ENCODE measurements around the gene ZSWIM6. TPM values are rescaled to one million over a fixed set of nuclear protein-coding genes. Genes with fewer than 3 reads are reported as not detected.

The ZSWIM6 gene
- total RNA-seq, 2 experiments from 2014 or later = 4.4 TPM

GRCh38 chr5:61569353-61569752 is 237.3 kb downstream of the ZSWIM6 start:
- DNase-seq (no peak), ATAC-seq (no peak)
- TF ChIP-seq, protein P1, sequence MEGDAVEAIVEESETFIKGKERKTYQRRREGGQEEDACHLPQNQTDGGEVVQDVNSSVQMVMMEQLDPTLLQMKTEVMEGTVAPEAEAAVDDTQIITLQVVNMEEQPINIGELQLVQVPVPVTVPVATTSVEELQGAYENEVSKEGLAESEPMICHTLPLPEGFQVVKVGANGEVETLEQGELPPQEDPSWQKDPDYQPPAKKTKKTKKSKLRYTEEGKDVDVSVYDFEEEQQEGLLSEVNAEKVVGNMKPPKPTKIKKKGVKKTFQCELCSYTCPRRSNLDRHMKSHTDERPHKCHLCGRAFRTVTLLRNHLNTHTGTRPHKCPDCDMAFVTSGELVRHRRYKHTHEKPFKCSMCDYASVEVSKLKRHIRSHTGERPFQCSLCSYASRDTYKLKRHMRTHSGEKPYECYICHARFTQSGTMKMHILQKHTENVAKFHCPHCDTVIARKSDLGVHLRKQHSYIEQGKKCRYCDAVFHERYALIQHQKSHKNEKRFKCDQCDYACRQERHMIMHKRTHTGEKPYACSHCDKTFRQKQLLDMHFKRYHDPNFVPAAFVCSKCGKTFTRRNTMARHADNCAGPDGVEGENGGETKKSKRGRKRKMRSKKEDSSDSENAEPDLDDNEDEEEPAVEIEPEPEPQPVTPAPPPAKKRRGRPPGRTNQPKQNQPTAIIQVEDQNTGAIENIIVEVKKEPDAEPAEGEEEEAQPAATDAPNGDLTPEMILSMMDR (IDR thresholded peaks at IDR 0.05) = no peak
- Mint-ChIP-seq H3K4me3 (no peak overlapping the region), H3K36me3 (ENCODE audit: low read depth) (no peaks in the 10 kb centered on the region), H3K27me3 (no peaks in the 10 kb centered on the region), H3K4me1 (ENCODE audit: low read depth) (no peaks in the 10 kb centered on the region), H3K9me3 (no peaks in the 10 kb centered on the region), H3K27ac (no peak overlapping the region)
- intact Hi-C loops (cut with micrococcal nuclease) = no loop called here
- ChIA-PET POLR2A (no interaction called here), CTCF (no interaction called here)

DNA sequence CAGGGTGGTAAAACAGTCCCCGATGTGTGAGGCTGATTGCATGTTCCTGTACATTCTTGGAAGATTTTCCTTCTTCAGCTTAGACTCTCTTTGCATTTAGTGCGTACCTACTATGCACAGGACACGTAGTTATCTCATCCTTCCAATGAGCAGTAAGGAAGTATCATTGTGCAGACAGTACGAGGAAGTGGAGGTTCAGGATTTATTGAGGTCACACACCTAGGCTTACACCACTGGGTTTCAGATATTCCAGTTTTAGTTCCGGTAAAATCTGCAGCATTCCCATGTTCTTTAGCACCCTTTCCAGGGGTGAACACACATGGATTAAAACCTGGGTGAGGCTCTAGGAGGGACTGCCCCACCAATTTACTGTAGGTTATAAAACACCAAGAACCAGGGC is 238.7 kb downstream of the ZSWIM6 start:
- Mint-ChIP-seq H3K9me3 (no peaks in the 10 kb centered on the region), H3K4me3 (no peak overlapping the region), H3K4me1 (ENCODE audit: low read depth) (no peaks in the 10 kb centered on the region), H3K36me3 (ENCODE audit: low read depth) (no peaks in the 10 kb centered on the region), H3K27me3 (no peaks in the 10 kb centered on the region), H3K27ac (no peak overlapping the region)
- no peak for ATAC-seq
- CTCF ChIA-PET = no interaction called here
- POLR2A ChIA-PET = no interaction called here
- intact Hi-C loops (cut with micrococcal nuclease) = no loop called here
- TF ChIP-seq, protein P1 (IDR thresholded peaks at IDR 0.05) = no peak
- DNase-seq = no peak

DNA sequence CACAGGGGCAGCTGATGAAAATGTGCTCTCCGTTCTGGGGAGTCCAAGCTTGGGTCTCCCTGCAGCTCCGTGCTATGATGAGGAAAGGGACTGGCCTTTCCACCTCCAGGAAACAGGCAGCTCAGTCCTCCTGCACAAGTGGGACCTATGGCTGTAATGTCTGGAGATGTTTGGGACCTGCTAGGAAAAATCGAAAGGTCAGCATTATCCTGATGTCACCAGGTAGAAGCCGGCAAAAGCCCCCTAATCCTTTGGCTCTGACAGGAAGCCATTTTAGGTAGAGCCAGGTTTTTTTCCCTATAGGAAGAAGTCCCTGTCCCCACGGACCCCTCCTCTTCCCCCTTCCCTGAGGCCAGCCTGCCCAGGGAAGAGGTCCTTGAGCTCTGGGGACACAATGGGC is 240.9 kb downstream of the ZSWIM6 start:
- TF ChIP-seq, protein P1 (IDR thresholded peaks at IDR 0.05) = no peak
- no peak overlapping the region for H3K4me3 Mint-ChIP-seq
- H3K36me3 Mint-ChIP-seq (ENCODE audit: low read depth) = no peaks in the 10 kb centered on the region
- no peaks in the 10 kb centered on the region for H3K4me1 Mint-ChIP-seq (ENCODE audit: low read depth)
- H3K27me3 Mint-ChIP-seq = no peaks in the 10 kb centered on the region
- H3K27ac Mint-ChIP-seq = no peak overlapping the region
- ATAC-seq (no peak), DNase-seq (no peak)
- ChIA-PET CTCF (no interaction called here), POLR2A (no interaction called here)
- intact Hi-C loops (cut with micrococcal nuclease) = no loop called here
- no peaks in the 10 kb centered on the region for H3K9me3 Mint-ChIP-seq

DNA sequence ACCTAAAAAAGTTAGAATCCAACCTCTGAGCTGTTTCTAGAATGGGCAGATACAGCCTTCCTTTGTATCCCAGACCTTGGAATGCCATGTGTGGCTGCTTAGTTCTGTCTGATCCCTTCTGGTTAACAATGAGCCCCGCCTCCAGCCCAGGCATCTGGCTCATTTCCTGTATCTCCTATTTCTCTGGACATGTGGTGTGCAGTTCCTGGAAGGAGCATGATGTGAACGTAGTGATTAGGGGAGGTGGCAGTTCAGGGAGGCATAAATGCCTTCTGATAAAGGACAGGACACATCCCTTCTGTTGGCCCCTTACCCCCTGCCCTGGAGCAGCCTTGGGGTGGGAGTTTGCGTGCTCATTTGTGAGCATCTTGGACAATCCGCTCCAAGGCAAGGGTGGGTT is 243.0 kb downstream of the ZSWIM6 start:
- ChIA-PET CTCF (no interaction called here), POLR2A (no interaction called here)
- no peaks in the 10 kb centered on the region for H3K36me3 Mint-ChIP-seq (ENCODE audit: low read depth)
- DNase-seq (no peak), ATAC-seq (no peak)
- H3K9me3 Mint-ChIP-seq = no peaks in the 10 kb centered on the region
- H3K27me3 Mint-ChIP-seq = no peaks in the 10 kb centered on the region
- no peaks in the 10 kb centered on the region for H3K4me1 Mint-ChIP-seq (ENCODE audit: low read depth)
- no peak overlapping the region for H3K27ac Mint-ChIP-seq
- TF ChIP-seq, protein P1 (IDR thresholded peaks at IDR 0.05) = no peak
- intact Hi-C loops (cut with micrococcal nuclease) = no loop called here
- H3K4me3 Mint-ChIP-seq = no peak overlapping the region

GRCh38 chr5:61575581-61575980 is 243.5 kb downstream of the ZSWIM6 start:
- POLR2A ChIA-PET = interaction anchor here (0.7 kb wide), 1 partner anchor 447 kb away, joined by 3 read pairs; no protein-coding TSS in a partner anchor
- TF ChIP-seq, protein P1 (IDR thresholded peaks at IDR 0.05) = no peak
- intact Hi-C loops (cut with micrococcal nuclease) = no loop called here
- H3K27ac Mint-ChIP-seq = no peak overlapping the region
- H3K27me3 Mint-ChIP-seq = no peaks in the 10 kb centered on the region
- no peaks in the 10 kb centered on the region for H3K4me1 Mint-ChIP-seq (ENCODE audit: low read depth)
- H3K9me3 Mint-ChIP-seq = no peaks in the 10 kb centered on the region
- CTCF ChIA-PET = no interaction called here
- no peak for DNase-seq
- H3K36me3 Mint-ChIP-seq (ENCODE audit: low read depth) = no peaks in the 10 kb centered on the region
- H3K4me3 Mint-ChIP-seq = no peak overlapping the region
- ATAC-seq = no peak
